NCI-H1436 (cell line): ENCODE results near the gene PARP12.

ENCODE experiments used
- DNase-seq: peaks from one replicate; lab custom pipeline; 2025; lab: John Stamatoyannopoulos, UW

Gene PARP12

GRCh38 chr7:140059273-140060242 lies 3.2 kb downstream of the PARP12 start:
- DNase-seq = no peak

DNA sequence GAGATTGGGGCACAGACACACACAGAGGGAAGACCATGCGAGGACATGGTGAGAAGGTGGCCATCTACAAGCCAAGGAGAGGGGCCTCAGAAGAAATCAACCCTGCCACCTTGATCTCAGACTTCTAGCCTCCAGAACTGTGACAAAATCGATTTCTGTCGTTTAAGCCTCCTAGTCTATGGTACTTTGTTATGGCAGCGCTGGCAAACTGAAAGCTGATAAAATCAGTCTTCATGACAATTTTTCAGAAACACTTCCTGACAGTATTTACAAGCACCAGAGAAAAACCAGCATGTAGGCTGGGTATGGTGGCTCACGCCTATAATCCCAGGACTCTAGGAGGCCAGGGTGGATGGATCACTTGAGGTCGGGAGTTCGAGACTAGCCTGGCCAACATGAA lies 4.2 kb downstream of the PARP12 start:
- DNase-seq = no peak

GRCh38 chr7:140057143-140057535 lies 5.6 kb downstream of the PARP12 start:
- DNase-seq = no peak

- DNase-seq = no peak
Measured at GRCh38 chr7:140056431-140057142, 6.2 kb downstream of the PARP12 start.

GRCh38 chr7:140055833-140056232 lies 6.9 kb downstream of the PARP12 start:
- DNase-seq = no peak

DNA sequence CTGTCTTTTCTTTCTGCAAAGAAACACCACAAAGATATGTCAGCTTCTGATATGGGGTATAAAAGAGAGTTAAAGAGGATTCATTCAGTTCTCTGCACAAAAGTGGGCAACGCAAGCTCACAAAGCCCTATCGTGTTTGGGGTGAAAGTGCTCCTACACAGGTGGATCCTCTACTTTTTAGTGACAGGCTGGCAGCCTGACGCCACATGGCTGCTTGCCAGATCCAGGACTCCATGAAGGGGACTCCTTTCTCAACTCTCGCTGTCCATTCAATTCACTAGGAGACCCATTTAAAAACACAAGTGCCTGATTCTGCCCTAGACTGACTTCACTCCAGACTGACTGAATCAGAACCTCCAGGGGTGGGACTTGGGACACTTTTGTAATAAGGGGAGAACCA lies 8.0 kb downstream of the PARP12 start:
- DNase-seq = no peak

DNA sequence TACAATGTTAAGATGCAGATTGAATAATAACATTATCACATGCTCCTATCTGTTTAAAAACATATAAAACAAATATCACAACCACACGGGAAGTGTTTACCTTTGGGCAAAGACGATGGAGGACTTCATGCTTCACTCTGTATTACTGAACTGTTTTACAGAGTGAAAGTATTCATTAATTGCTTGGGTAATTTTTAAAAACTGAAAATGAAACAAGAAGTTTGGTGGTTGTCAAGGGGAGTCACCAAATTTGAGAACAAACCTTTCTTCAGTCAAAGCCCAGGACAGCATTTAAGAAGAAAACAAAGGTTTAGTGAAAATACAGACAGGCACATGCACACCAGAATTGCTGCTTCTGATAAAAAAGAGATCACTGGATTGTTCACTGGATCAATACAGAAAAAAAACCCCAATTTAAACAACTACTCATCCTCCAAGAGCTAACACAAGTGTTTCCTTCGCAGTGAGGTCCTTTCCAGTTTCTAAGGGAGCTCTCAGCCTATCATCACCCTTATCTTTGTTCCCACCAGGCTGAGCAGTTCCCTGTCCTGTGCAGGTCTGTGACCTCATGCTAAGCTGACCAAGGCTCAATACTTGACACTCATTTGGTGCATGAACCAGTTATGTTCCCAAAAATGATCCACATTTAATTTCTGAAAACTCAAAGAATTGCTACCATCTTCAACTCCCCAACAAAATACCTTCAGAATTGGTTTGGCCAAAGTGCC lies 8.8 kb downstream of the PARP12 start:
- no peak for DNase-seq

DNA sequence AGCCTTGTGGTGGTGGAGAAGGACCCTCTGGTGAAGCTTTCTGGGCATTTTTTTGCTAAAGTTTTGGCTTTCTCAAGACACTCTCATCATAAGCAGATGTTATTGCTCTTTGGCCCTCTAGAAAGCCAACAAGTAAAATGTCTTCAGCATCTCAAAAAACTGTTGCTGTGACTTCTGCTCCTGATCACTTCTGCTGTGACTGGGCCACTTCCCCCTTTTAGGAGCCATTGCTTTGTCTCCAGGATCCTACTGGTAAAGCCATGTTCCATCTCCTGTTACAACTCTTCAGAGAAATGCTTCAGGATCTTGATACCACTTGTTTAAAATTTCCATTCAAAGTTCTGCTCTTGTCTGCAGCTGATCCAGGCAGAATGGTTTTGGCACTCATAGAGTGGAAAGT lies 10.9 kb downstream of the PARP12 start:
- DNase-seq = no peak

DNA sequence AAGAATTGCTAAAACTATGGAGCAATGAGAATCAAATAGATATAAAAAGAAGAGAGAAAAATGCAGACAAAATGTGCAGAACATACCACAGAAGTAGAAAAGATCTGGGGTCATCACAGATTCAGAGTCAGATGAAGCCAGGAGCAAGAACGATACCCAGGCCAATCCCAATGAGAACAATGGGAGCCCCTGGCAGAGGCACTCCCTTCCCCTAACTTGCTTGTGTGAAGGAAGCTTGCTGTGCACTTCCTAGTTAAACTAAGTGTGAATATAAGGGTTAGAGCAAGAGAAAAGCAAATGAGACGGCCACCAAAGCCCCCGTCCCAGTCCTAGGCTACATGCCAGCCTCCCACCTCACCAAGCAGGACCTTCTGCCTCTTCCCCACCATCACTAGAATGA lies 12.7 kb downstream of the PARP12 start:
- DNase-seq = no peak

DNA sequence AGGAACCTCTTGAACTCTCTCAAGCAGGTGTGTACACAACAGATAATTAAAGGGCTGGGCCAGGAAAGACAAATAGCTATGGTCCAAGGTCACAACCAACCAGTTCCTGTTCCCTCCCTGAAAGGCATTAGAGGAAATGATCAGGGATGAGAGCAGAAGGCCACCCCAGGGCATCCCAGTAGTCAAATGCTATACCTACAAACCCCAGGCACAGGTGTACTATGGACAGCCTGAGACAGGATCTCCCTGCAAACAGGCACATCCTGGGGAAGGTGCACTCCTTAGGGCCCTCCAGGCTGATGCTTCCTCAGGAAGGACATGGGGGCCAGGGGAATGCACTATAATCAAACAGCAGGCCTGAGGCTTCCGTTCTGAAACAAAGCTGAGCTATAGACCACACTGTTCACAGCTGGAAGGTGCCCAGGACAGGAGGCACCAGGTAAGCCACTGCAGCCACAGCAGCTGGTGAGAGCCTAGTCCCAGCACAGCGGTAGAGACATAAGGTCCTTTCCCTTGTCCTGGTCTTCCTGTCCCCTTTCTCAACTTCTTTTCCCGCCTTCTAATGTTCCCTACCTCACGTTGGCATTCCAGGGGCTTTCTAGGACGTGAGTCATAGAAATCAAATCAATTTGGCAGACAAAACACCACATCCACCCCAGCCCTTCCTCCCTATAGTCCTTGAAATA lies 13.3 kb downstream of the PARP12 start:
- DNase-seq = no peak

- DNase-seq = no peak
Measured at GRCh38 chr7:140048989-140049338, 13.8 kb downstream of the PARP12 start.

- DNase-seq = no peak
Measured at GRCh38 chr7:140048138-140048537, 14.6 kb downstream of the PARP12 start.

DNA sequence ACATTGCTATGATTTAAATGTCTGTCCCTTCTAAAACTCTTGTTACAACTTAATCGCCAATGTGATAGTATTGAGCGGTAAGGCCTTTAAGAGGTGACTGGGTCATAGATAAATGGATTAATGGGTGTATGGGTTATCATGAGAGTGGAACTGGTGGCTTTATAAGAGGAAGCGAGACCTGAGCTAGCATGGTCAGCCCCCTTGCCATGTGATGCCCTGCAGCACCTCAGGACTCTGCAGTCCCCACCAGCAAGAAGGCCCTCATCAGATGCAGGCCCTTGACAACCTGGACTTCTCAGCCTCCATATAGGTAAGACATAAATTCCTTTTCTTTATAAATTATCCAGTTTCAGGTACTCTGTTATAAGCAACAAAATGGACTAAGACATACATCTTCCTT lies 15.6 kb downstream of the PARP12 start:
- DNase-seq = no peak

- no peak for DNase-seq
Measured at GRCh38 chr7:140045697-140046096, 17.1 kb downstream of the PARP12 start.

DNA sequence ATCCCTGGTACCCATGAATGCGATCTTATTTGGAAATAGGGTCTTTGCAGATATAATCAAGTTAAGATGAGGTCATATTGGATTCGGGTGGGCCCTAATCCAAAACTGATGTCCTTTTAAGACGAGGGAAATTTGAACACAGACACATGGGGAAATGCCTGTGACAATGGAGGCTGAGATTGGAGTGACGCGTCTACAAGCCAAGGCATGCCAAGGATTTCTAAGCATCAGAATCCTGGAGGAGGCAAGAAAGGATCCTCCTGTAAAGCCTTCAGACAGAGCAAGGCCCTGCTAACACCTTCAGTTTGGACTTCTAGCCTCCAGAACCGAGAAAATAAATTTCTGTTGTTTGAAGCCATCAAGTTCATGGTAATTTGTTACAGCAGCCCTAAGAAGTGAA lies 18.5 kb downstream of the PARP12 start:
- no peak for DNase-seq

- DNase-seq = no peak
Measured at GRCh38 chr7:140042386-140042670, 20.4 kb downstream of the PARP12 start.

GRCh38 chr7:140041659-140042385 lies 20.9 kb downstream of the PARP12 start:
- DNase-seq = no peak

DNA sequence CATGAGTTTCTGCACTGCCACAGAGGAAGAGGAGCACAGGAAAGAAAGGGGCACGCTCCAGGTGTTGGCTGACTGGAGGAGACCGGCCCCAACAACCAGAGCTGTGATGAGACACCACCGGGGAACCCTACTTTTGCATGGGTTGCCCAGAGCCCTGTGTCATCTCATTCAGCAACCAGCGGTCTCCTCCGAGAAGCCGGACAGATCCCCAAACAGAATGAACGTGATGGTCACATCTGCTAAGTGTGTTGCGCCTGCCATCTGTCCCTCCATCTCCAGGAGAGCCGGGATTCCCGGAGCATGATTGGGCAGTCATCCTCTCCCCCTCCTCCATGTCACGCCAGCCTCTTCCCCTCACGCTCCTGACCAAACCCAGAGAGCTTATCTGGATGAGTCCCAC lies 22.9 kb downstream of the PARP12 start:
- DNase-seq = no peak

GRCh38 chr7:140039066-140039465 lies 23.7 kb downstream of the PARP12 start:
- no peak for DNase-seq

GRCh38 chr7:140036224-140036962 lies 26.4 kb downstream of the PARP12 start:
- no peak for DNase-seq
